Dedifferentiated amniotic fluid mesenchymal stem cell (primary cell): Measurements from ENCODE around the gene DYSF.
A peak's percentile ranks its signal among the peaks of the same experiment; 100 is the strongest.

Source experiments
- DNase-seq: peaks from one replicate; pipeline ENCODE4 v3.0.0-alpha.2; 2016; ENCODE audit errors: extremely low spot score

The DYSF gene

GRCh38 chr2:71614976-71615766 is 161.8 kb downstream of the DYSF start:
- no peak for DNase-seq

GRCh38 chr2:71615767-71616730 is 162.7 kb downstream of the DYSF start:
- no peak for DNase-seq

- no peak for DNase-seq
Observed at GRCh38 chr2:71617266-71617665, 163.9 kb downstream of the DYSF start.

GRCh38 chr2:71618327-71619113 is 165.2 kb downstream of the DYSF start:
- no peak for DNase-seq

GRCh38 chr2:71619230-71619741 is 165.9 kb downstream of the DYSF start:
- DNase-seq, result no peak

- DNase-seq, result no peak
Observed at GRCh38 chr2:71620116-71620515, 166.8 kb downstream of the DYSF start.

GRCh38 chr2:71620851-71621251 is 167.5 kb downstream of the DYSF start:
- DNase-seq, result no peak

- no peak for DNase-seq
Observed at GRCh38 chr2:71629273-71629672, 175.9 kb downstream of the DYSF start.

- DNase-seq, result no peak
Observed at GRCh38 chr2:71629771-71630453, 176.6 kb downstream of the DYSF start.

- DNase-seq, result no peak
Observed at GRCh38 chr2:71630454-71631328, 177.3 kb downstream of the DYSF start.

GRCh38 chr2:71631411-71631931 is 178.1 kb downstream of the DYSF start:
- peak; percentile 71 for DNase-seq

GRCh38 chr2:71633086-71633485 is 179.7 kb downstream of the DYSF start:
- no peak for DNase-seq

- DNase-seq, result no peak
Observed at GRCh38 chr2:71634567-71634966, 181.2 kb downstream of the DYSF start.

- no peak for DNase-seq
Observed at GRCh38 chr2:71635798-71636197, 182.4 kb downstream of the DYSF start.

GRCh38 chr2:71637168-71637567 is 183.8 kb downstream of the DYSF start:
- DNase-seq, result no peak

- no peak for DNase-seq
Observed at GRCh38 chr2:71637736-71638135, 184.4 kb downstream of the DYSF start.

- DNase-seq, result no peak
Observed at GRCh38 chr2:71639735-71640134, 186.4 kb downstream of the DYSF start.

- no peak for DNase-seq
Observed at GRCh38 chr2:71640489-71640888, 187.1 kb downstream of the DYSF start.

- DNase-seq, result no peak
Observed at GRCh38 chr2:71643674-71644357, 190.5 kb downstream of the DYSF start.
